OCI-LY1 (cell line): ENCODE measurements around the gene SPG11.
"Not testable (repeated sequence)": the region's sequence is repeated elsewhere in the genome, so short reads cannot be mapped to it uniquely, and the experiment has no call there.

Source experiments
- H2AFZ ChIP-seq: fragments of 200-600 bp; sonication (generic), shearing (Covaris generic); 2 replicates; pipeline ENCODE4 v1.6.0; 2014; ENCODE audit warnings: antibody characterized with exemption, mild to moderate bottlenecking, low read length
- H3F3A ChIP-seq: fragments of 200-600 bp; sonication (generic), shearing (Covaris generic); 2 replicates; pipeline ENCODE4 v1.6.0; 2014; ENCODE audit warnings: mild to moderate bottlenecking, antibody characterized with exemption, low read length, moderate library complexity; ENCODE audit not compliant: insufficient read depth
- H3K27ac ChIP-seq: fragments of 200-600 bp; sonication (generic); 2 replicates; pipeline ENCODE4 v1.5.1; 2014; ENCODE audit warnings: low read length, mixed run types, mild to moderate bottlenecking, low read depth; ENCODE audit not compliant: poor library complexity, severe bottlenecking
- H3K27me3 ChIP-seq: fragments of 200-600 bp; sonication (generic); 2 replicates; pipeline ENCODE4 v1.6.0; 2014; ENCODE audit warnings: antibody characterized with exemption, mild to moderate bottlenecking, low read length, moderate library complexity; ENCODE audit not compliant: insufficient read depth
- H3K36me3 ChIP-seq: fragments of 200-600 bp; sonication (generic); 2 replicates; pipeline ENCODE4 v1.6.1; 2014; ENCODE audit warnings: mild to moderate bottlenecking, antibody characterized with exemption, low read length, moderate library complexity, mixed read lengths; ENCODE audit not compliant: insufficient read depth
- H3K4me1 ChIP-seq: fragments of 200-600 bp; sonication (generic); 2 replicates; pipeline ENCODE4 v1.5.1; 2014; ENCODE audit warnings: mild to moderate bottlenecking, low read length, moderate library complexity; ENCODE audit not compliant: insufficient read depth, severe bottlenecking
- H3K4me2 ChIP-seq: fragments of 200-600 bp; sonication (generic), shearing (Covaris generic); 2 replicates; pipeline ENCODE4 v1.6.1; 2014; ENCODE audit warnings: low read length
- H3K4me3 ChIP-seq: fragments of 200-600 bp; sonication (generic); 2 replicates; pipeline ENCODE4 v1.5.1; 2014; ENCODE audit warnings: low read length, low read depth, mild to moderate bottlenecking, mixed read lengths; ENCODE audit not compliant: poor library complexity, severe bottlenecking
- H3K79me2 ChIP-seq: fragments of 200-600 bp; shearing (Covaris generic); 2 replicates; pipeline ENCODE4 v1.6.1; 2016; ENCODE audit warnings: mixed run types, low read length, mixed read lengths; ENCODE audit not compliant: insufficient read depth
- H3K9ac ChIP-seq: fragments of 200-600 bp; sonication (generic), shearing (Covaris generic); 2 replicates; pipeline ENCODE4 v1.6.1; 2014; ENCODE audit warnings: mild to moderate bottlenecking, low read length, mixed read lengths
- H3K9me2 ChIP-seq: fragments of 200-600 bp; sonication (generic), shearing (Covaris generic); 2 replicates; pipeline ENCODE4 v1.6.1; 2014; ENCODE audit warnings: low read depth, mild to moderate bottlenecking, low read length, mixed read lengths
- H3K9me3 ChIP-seq: fragments of 200-600 bp; shearing (Covaris generic); 2 replicates; pipeline ENCODE4 v1.6.1; 2014; ENCODE audit warnings: low read length, mixed read lengths
- H4K20me1 ChIP-seq: fragments of 200-600 bp; sonication (generic), shearing (Covaris generic); 2 replicates; pipeline ENCODE4 v1.6.0; 2016; ENCODE audit warnings: mild to moderate bottlenecking, low read length; ENCODE audit not compliant: insufficient read depth
- EZH2 ChIP-seq: fragments of 200-600 bp; sonication (generic), shearing (Covaris generic); IDR thresholded peaks from 2 replicates; pipeline ENCODE4 v1.8.0; 2017; ENCODE audit warnings: borderline replicate concordance, mixed run types, mild to moderate bottlenecking, antibody characterized with exemption, low read length, moderate library complexity, mixed read lengths
- TF ChIP-seq, protein P1 (sequence below): fragments of 200-600 bp; sonication (generic), shearing (Covaris generic); IDR thresholded peaks from 2 replicates; pipeline ENCODE4 v1.5.1; 2017; ENCODE audit warnings: mild to moderate bottlenecking, antibody characterized with exemption, low read length, moderate library complexity, mixed read lengths

Gene SPG11

DNA sequence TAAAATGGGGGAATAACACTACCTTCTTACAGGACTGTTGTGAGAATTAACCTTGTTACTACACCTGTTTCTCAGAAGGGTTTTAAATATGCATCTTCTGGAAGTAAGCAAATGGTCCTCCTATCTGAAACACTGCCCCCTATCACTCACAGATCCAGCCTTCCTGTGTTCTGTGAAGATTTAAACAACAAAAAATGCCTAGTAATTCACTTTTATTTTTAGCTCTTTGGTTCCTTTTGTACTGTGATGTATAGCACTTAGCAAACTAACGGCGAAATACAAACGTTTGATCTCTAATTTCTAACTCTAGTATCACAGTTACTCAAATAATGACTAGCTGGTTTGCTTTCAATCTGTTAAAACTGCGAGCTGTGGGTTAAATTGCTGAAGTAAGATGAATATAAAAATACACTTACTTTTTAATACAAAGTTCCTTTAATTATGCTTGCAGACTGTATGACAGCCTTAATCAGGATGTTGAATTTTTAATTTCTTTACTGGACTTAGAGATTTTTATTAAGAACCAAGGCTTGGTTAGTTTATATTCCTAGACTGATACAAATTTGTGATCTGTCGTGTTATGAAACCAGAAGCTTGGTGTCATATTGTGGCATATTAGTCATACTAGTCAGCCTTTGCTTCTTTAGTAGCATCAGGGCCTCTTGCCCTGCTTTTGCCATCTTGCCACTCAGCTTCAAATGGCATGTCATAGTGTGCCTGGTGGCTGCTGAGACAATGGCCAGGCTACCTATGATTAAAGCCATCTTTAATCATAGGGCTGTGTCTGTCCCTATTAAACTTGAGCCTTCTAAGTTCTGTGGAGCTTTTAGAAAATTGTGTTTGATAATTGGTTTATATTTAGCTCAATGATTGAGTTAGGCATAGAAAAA, 117.3 kb downstream of the SPG11 start:
- no peak overlapping the region for H3K4me3 ChIP-seq
- H3K9ac ChIP-seq: no peak overlapping the region

DNA sequence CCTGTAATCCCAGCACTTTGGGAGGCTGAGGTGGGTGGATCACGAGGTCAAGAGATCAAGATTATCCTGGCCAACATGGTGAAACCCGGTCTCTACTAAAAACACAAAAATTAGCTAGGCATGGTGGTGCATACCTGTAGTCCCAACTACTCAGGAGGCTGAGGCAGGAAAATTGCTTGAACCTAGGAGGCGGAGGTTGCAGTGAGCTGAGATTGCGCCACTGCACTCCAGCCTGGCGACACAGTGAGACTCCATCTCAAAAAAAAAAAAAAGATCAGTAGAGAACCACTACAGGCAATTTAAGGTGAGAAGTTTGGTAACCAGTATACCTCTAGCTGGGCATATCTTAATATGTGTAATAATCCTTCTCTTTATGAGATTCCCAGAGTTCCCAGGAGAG, 118.7 kb downstream of the SPG11 start:
- H3K9me2 ChIP-seq, H3K27me3 ChIP-seq, H3K27ac ChIP-seq, H3K4me2 ChIP-seq, H2AFZ ChIP-seq, H3K9ac ChIP-seq, H3F3A ChIP-seq, H3K4me3 ChIP-seq, H3K9me3 ChIP-seq, H4K20me1 ChIP-seq: not testable (repeated sequence)
- H3K36me3 ChIP-seq: peaks cover 49% of the 10 kb centered on the region
- H3K79me2 ChIP-seq: peaks cover 78% of the 10 kb centered on the region
- peaks cover 42% of the 10 kb centered on the region for H3K4me1 ChIP-seq

More for the DNA sequence above, 117.3 kb downstream of the SPG11 start:
- H2AFZ ChIP-seq: no peak overlapping the region
- no peaks in the 10 kb centered on the region for H4K20me1 ChIP-seq
- peaks cover 42% of the 10 kb centered on the region for H3K36me3 ChIP-seq
- H3K27me3 ChIP-seq: no peaks in the 10 kb centered on the region
- peak overlapping the region; percentile 6; the same call in 1 of the 2 replicates for H3K4me2 ChIP-seq
- no peaks in the 10 kb centered on the region for H3F3A ChIP-seq
- H3K27ac ChIP-seq: no peak overlapping the region
- peaks cover 47% of the 10 kb centered on the region for H3K4me1 ChIP-seq
- no peaks in the 10 kb centered on the region for H3K9me3 ChIP-seq
- TF ChIP-seq, protein P1, sequence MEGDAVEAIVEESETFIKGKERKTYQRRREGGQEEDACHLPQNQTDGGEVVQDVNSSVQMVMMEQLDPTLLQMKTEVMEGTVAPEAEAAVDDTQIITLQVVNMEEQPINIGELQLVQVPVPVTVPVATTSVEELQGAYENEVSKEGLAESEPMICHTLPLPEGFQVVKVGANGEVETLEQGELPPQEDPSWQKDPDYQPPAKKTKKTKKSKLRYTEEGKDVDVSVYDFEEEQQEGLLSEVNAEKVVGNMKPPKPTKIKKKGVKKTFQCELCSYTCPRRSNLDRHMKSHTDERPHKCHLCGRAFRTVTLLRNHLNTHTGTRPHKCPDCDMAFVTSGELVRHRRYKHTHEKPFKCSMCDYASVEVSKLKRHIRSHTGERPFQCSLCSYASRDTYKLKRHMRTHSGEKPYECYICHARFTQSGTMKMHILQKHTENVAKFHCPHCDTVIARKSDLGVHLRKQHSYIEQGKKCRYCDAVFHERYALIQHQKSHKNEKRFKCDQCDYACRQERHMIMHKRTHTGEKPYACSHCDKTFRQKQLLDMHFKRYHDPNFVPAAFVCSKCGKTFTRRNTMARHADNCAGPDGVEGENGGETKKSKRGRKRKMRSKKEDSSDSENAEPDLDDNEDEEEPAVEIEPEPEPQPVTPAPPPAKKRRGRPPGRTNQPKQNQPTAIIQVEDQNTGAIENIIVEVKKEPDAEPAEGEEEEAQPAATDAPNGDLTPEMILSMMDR: peak; percentile 54
- TF ChIP-seq EZH2: no peak
- peaks cover 68% of the 10 kb centered on the region for H3K79me2 ChIP-seq
- no peaks in the 10 kb centered on the region for H3K9me2 ChIP-seq

DNA sequence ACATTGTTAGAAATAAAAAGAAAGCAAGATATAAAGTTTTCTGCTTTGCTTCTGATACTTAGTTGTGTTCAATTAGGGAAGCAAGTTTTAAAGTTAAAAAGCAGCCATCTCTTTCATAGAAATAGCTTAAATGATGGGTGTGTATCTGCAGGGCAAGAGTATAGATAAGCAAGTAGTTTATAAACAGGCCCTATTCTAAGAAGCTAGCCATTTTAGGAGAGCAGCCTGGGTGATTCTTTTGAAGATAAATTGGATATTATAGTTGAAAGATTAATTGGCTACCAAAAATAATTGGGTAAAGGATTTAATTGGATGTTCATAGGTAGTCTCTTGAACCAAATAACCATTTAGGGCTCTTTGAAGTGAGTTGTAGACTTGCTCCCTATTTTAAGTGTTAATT, 120.9 kb downstream of the SPG11 start:
- Histone ChIP-seq H3K9me3 (no peaks in the 10 kb centered on the region), H3K4me2 (no peak overlapping the region), H3F3A (no peaks in the 10 kb centered on the region), H2AFZ (no peak overlapping the region), H3K9me2 (no peaks in the 10 kb centered on the region), H3K4me1 (peaks cover 53% of the 10 kb centered on the region), H3K4me3 (no peak overlapping the region), H3K36me3 (peaks cover 49% of the 10 kb centered on the region), H3K79me2 (peaks cover 79% of the 10 kb centered on the region), H3K9ac (no peak overlapping the region), H3K27ac (no peak overlapping the region), H4K20me1 (no peaks in the 10 kb centered on the region), H3K27me3 (no peaks in the 10 kb centered on the region)
- TF ChIP-seq, protein P1: no peak
- no peak for TF ChIP-seq EZH2
